Measurements from ENCODE around the gene LARGE1.

DNA sequence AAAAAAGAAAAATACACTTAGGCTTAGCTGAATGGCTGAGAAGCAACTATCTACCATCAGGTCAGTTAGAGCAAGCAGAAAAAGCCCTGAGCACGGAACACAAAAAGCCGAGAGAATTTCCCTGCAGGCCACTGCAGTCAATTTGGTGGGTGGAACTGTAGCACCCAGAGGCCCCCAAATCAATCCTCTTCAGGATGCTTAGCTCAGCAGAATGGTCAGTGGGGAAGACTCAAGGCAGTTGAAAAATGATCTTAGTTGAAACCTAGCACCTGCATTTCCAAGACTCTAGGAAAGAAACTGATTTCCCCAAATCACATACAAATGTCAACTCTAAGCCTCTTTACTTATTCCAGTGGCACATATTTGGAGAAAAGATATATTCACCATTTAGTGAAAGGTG is 534.7 kb downstream of the LARGE1 start:
- TF ChIP-seq, protein P1, sequence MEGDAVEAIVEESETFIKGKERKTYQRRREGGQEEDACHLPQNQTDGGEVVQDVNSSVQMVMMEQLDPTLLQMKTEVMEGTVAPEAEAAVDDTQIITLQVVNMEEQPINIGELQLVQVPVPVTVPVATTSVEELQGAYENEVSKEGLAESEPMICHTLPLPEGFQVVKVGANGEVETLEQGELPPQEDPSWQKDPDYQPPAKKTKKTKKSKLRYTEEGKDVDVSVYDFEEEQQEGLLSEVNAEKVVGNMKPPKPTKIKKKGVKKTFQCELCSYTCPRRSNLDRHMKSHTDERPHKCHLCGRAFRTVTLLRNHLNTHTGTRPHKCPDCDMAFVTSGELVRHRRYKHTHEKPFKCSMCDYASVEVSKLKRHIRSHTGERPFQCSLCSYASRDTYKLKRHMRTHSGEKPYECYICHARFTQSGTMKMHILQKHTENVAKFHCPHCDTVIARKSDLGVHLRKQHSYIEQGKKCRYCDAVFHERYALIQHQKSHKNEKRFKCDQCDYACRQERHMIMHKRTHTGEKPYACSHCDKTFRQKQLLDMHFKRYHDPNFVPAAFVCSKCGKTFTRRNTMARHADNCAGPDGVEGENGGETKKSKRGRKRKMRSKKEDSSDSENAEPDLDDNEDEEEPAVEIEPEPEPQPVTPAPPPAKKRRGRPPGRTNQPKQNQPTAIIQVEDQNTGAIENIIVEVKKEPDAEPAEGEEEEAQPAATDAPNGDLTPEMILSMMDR (IDR thresholded peaks at IDR 0.05) = no peak
- no peak for TF ChIP-seq POLR2AphosphoS5 (IDR thresholded peaks at IDR 0.05)
